ENCODE data around the gene KCNG4.

Gene KCNG4

GRCh38 chr16:84180519-84181140, 59.2 kb downstream of the KCNG4 start:
- no peak for DNase-seq

- no peak for DNase-seq
These were observed 60.0 kb downstream of the KCNG4 start for GRCh38 chr16:84179612-84180320.

- DNase-seq = no peak
These were observed 60.8 kb downstream of the KCNG4 start for GRCh38 chr16:84178892-84179611.

- no peak for DNase-seq
These were observed 61.6 kb downstream of the KCNG4 start for GRCh38 chr16:84178146-84178765.

- DNase-seq = no peak
These were observed 62.1 kb downstream of the KCNG4 start for GRCh38 chr16:84177741-84178073.

GRCh38 chr16:84176192-84177053, 63.4 kb downstream of the KCNG4 start:
- peak; percentile 69 for DNase-seq

GRCh38 chr16:84175350-84176081, 64.3 kb downstream of the KCNG4 start:
- peak; percentile 38 for DNase-seq

- no peak for DNase-seq
These were observed 65.4 kb downstream of the KCNG4 start for GRCh38 chr16:84174396-84174795.

- no peak for DNase-seq
These were observed 70.0 kb downstream of the KCNG4 start for GRCh38 chr16:84169765-84170310.

Measured in NCI-H2171 (cell line).